Heart left ventricle (tissue), 16 donors: ENCODE results near the gene DTNA. TPM values are rescaled to one million over a fixed set of nuclear protein-coding genes. Genes with fewer than 3 reads are reported as not detected.

Experiments
- ATAC-seq, 4 donors: fragments of 200-7000 bp; cut with Tn5 transposase; one replicate each; pipeline ENCODE4 v1.9.1; 2020 to 2022; ENCODE audit warnings: moderate library complexity in 4 of 4, mild to moderate bottlenecking in 3 of 4, moderate number of reproducible peaks in 1 of 4
- DNase-seq, 5 donors: peaks; one replicate each; pipeline ENCODE4 v3.0.0-alpha.2; 2020
- H3K27ac ChIP-seq, 12 donors: fragments of 200-600 bp; sonication (generic) in 4 of 12; one replicate each; pipeline versions ENCODE4 v1.5.0 to v1.8.0; 2016 to 2022; ENCODE audit warnings: mild to moderate bottlenecking in 2 of 12
- H3K27me3 ChIP-seq, 9 donors: fragments of 200-600 bp; sonication (generic) in 2 of 9; one replicate each; pipeline versions ENCODE4 v1.5.1 to v1.8.0; 2016 to 2022; ENCODE audit warnings: mild to moderate bottlenecking in 3 of 9
- H3K36me3 ChIP-seq, 9 donors: fragments of 200-600 bp; sonication (generic) in 2 of 9; one replicate each; pipeline versions ENCODE4 v1.5.0 to v1.8.0; 2018 to 2022; ENCODE audit warnings: mild to moderate bottlenecking in 2 of 9
- H3K4me1 ChIP-seq, 12 donors: fragments of 200-600 bp; sonication (generic) in 4 of 12; one replicate each; pipeline versions ENCODE4 v1.5.0 to v1.8.0; 2016 to 2022; ENCODE audit warnings: mild to moderate bottlenecking in 3 of 12
- H3K4me3 ChIP-seq, 12 donors: fragments of 200-600 bp; sonication (generic) in 4 of 12; one replicate each; pipeline versions ENCODE4 v1.5.0 to v1.8.0; 2017 to 2022; ENCODE audit warnings: mild to moderate bottlenecking in 9 of 12, moderate library complexity in 4 of 12
- H3K9me3 ChIP-seq, 12 donors: fragments of 200-600 bp; sonication (generic) in 4 of 12; one replicate each; pipeline versions ENCODE4 v1.5.0 to v1.8.0; 2016 to 2022; ENCODE audit warnings: mild to moderate bottlenecking in 1 of 12
- CTCF ChIP-seq, 12 donors: fragments of 200-600 bp; sonication (generic) in 4 of 12; IDR thresholded peaks; one replicate each; pipeline versions ENCODE4 v1.5.0 to v1.8.0; 2018 to 2022; ENCODE audit warnings: antibody characterized with exemption in 12 of 12, mild to moderate bottlenecking in 5 of 12
- POLR2A ChIP-seq, 2 donors: fragments of 450-650 bp; IDR thresholded peaks; one replicate each; pipeline ENCODE4 v1.6.1; 2017; ENCODE audit warnings: antibody characterized with exemption in 2 of 2, mild to moderate bottlenecking in 2 of 2, moderate library complexity in 2 of 2
- WGBS, 4 donors: extraction: QIAGEN DNeasy Blood & Tissue Kit in 2 of 4; methylation state at CpG; one replicate each; pipeline versions ENCODE4 v1.1.5 to v1.1.7; 2013 to 2018; 5-methylcytosine and 5-hydroxymethylcytosine counted together
- intact Hi-C, 10 donors: fragments of 100-400 bp; cut with DNase I; formaldehyde crosslinking; loops; one replicate each; pipeline versions ENCODE4 v1.11.1 to v1.14.2; 2022
- polyA plus RNA-seq, 2 donors: library from polyadenylated mRNA; stranded (reverse); fragments of 200-250 nt; gene quantifications; one replicate each; pipeline ENCODE4 v1.2.3, GENCODE V29; 2013
- total RNA-seq, 9 donors: library from RNA; depleted of rRNA in 2 of 9; stranded (reverse); fragments of >200 nt in 2 of 9; fragmentation: NEBNext Ultra II Directional in 3 of 9; extraction: Animal tissue kit (Norgen Biotek cat#: 25700) in 3 of 9; gene quantifications; one replicate each; pipeline versions ENCODE4 v1.1.0 to v1.2.4, GENCODE V29; 2016 to 2023
- donor health status: ischemic (EF 13 %, LVEDD 7.1; RV severe dilation, severe dysfunction).
- donor health status: healthy with polysubstance abuse.
- donor health status: DM: no; HTN: yes; CAD: no.
- donor health status: DM: no; HTN: no; CAD: no.
- donor health status: ischemic (EF 25% LVEDD 6.9; RV normal size, moderate dysfunction).
- donor health status: ischemic (EF 25% LVEDD 5.7; RV mildly dilated, moderate dysfunction).
- donor health status: healthy.
- donor health status: DM: yes; HTN: yes; CAD: no.
- donor health status: ischemic (EF 35%, LVEDD 5.7; RV mildly dilated, moderate dysfunction).
- donor health status: nonischemic (EF 11% LVEDD 7.7; RV severe dilation, severe dysfunction).
- donor health status: DM: yes; HTN: yes; CAD: no.
- donor health status: PGD.
- donor health status: ischemic (EF 29% LVEDD 5.4; RV normal size, mild dysfunction).
- donor health status: nonischemic (EF 23%, LVEDD 6.1; RV moderate dilation, normal function).

The DTNA gene
- total and polyA plus RNA-seq, 11 donors, result 92.6 to 220 (median 181) TPM

- no peaks in the 10 kb centered on the region for H3K27me3 ChIP-seq
- H3K27ac ChIP-seq, result peak overlapping the region in 1 of 12 donors; percentile 18
- no peak overlapping the region for H3K4me3 ChIP-seq
- 57 to 68% (median 65%) methylated on average over 6 of the region's 6 CpGs for WGBS, 4 donors
- ATAC-seq (peak in 3 of 4 donors; percentile 29 to 47 (median 36)), DNase-seq (peak in 1 of 5 donors; percentile 35)
- peaks cover 0 to 31% (median 10%) of the 10 kb centered on the region in 12 donors for H3K4me1 ChIP-seq
- no peak for TF ChIP-seq CTCF (IDR thresholded peaks at IDR 0.05)
- no peak for TF ChIP-seq POLR2A (IDR thresholded peaks at IDR 0.05)
- H3K9me3 ChIP-seq, result no peaks in the 10 kb centered on the region
- intact Hi-C loops, result loop anchor here in 6 of 10 donors (5.0 to 10.0 kb wide), 5 partner anchors 90 to 260 kb away; no protein-coding TSS in a partner anchor
- peaks cover 0 to 53% (median 16%) of the 10 kb centered on the region in 9 donors for H3K36me3 ChIP-seq
Observed at GRCh38 chr18:34884436-34884835, 174.3 kb downstream of the DTNA start.

- peak overlapping the region in 1 of 12 donors; percentile 26 for H3K27ac ChIP-seq
Observed at GRCh38 chr18:34886177-34886576, 176.1 kb downstream of the DTNA start.

GRCh38 chr18:34887881-34888580 is 177.9 kb downstream of the DTNA start:
- WGBS, 4 donors, result 75 to 84% (median 81%) methylated on average over 4 of the region's 4 CpGs
- intact Hi-C loops, result loop anchor here in 4 of 10 donors (10.0 kb wide), 3 partner anchors 87 to 257 kb away; no protein-coding TSS in a partner anchor

More at GRCh38 chr18:34886177-34886576, 176.1 kb downstream of the DTNA start:
- Histone ChIP-seq H3K36me3 (peaks cover 0 to 57% (median 16%) of the 10 kb centered on the region in 9 donors), H3K27me3 (no peaks in the 10 kb centered on the region), H3K4me3 (no peak overlapping the region), H3K4me1 (peaks cover 0 to 20% (median 0%) of the 10 kb centered on the region in 12 donors), H3K9me3 (no peaks in the 10 kb centered on the region)
- 86 to 96% (median 93%) methylated on average over 1 of the region's 1 CpG for WGBS, 4 donors
- DNase-seq, result no peak
- TF ChIP-seq CTCF (IDR thresholded peaks at IDR 0.05), result no peak
- TF ChIP-seq POLR2A (IDR thresholded peaks at IDR 0.05), result no peak
- intact Hi-C loops, result loop anchor here in 4 of 10 donors (10.0 kb wide), 3 partner anchors 89 to 259 kb away; no protein-coding TSS in a partner anchor
- ATAC-seq, result no peak

More at GRCh38 chr18:34887881-34888580, 177.9 kb downstream of the DTNA start:
- peaks cover 0 to 44% (median 9%) of the 10 kb centered on the region in 9 donors for H3K36me3 ChIP-seq
- peaks cover 0 to 1% (median 0%) of the 10 kb centered on the region in 12 donors for H3K9me3 ChIP-seq
- H3K4me1 ChIP-seq, result peaks cover 0 to 10% (median 0%) of the 10 kb centered on the region in 12 donors
- DNase-seq (no peak), ATAC-seq (no peak)
- no peaks in the 10 kb centered on the region for H3K27me3 ChIP-seq
- H3K4me3 ChIP-seq, result no peak overlapping the region
- no peak for TF ChIP-seq CTCF (IDR thresholded peaks at IDR 0.05)
- no peak for TF ChIP-seq POLR2A (IDR thresholded peaks at IDR 0.05)
- H3K27ac ChIP-seq, result no peak overlapping the region
